Inflammatory macrophage treated with lipopolysaccharide for 1 hour (primary cell): ENCODE measurements around the gene RAI1.

Experiments used
- DNase-seq, 2 donors: peaks; one replicate each; pipeline ENCODE4 v3.0.0-alpha.2; 2020 to 2022

Gene RAI1

DNA sequence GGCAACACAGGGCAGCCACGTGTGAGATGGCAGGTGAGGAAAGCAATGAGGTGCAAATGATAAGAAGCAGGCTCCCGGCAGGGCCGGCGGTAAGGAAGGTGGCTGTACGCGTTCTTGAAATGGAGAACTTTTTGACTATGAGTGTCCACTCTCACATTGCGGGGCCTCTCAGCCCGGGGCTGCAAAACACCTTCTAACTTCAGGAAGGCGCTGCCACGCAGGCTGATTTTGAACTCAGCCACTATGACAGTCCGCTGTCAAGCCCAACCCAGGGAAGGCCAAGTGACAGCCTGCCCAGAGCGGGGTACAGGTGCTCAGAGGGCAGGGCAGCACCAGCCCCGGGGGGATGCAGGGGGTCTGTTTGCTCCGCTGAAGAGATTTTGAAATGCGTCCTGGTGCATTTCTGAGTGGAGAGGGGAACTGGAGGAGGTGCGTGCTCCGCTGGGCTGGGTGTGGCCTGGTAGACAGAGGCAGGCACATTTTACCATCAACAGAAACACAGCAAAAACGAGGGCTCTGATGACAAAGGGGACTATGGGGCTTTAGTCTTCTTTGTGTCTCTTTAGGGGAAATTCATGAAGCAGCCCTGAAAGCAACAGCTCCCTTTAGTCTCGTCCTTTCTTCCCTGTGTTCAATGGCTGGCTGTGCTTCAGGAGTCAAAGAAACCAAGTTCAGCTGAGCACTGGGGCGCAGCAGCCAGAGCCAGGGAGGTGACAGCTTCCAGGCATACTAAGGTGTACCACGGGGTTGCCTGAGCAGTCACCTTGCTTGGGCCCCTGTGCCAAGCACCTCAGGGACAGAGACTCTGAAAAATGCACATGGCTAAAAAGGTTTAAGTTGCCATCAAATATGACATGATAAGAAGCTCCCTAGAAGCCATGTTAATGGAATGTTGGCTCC lies 170.1 kb downstream of the RAI1 start:
- DNase-seq, result no peak

DNA sequence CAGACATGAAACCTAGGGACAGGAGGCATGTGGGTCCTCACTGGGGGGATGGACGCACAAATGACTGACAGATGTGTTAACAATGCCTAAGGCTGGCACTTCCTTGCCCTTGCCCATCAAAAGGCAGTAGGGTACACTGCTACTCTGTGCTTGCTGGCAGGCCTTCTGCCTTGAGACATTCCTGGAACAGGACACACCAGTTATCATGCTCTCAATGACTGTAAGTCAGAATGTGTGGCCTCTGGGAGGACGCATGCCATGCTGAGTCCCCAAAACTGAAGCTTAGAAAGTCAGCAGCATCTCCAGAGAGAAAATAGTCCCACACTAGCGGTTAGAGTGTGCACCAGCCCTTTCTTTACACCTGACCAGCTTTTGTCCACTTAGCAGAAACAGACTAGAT lies 171.7 kb downstream of the RAI1 start:
- DNase-seq, result no peak

DNA sequence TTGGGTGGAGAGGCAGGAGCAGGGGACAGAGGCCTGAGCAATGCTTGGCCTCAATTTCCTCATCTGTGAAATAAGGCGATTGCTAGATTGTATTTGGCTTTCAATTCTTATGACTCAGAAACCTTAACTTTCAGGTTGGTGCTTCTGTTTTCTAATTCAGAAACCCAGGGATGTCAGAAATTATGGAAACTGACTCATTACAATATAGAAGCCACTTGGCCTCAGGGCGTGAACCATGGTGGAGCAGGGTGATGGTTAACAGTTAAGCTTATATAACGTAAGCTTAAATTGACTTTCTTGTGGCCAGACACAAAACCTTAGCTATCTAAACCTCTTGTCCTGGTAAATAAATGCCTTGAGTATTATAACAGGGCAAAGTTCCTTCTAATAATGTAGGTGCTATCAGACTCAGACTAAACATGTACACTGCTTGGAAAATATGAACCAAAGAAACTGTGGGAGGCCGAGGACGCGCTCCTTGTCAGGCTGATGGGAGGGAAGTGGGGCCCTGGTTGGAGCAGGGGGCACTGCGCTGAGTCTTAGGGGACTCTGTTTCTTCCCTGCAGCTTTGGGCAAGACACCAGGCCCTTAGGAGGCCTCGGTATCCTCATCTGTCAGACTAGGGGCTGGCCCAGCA lies 172.7 kb downstream of the RAI1 start:
- DNase-seq, result no peak

DNA sequence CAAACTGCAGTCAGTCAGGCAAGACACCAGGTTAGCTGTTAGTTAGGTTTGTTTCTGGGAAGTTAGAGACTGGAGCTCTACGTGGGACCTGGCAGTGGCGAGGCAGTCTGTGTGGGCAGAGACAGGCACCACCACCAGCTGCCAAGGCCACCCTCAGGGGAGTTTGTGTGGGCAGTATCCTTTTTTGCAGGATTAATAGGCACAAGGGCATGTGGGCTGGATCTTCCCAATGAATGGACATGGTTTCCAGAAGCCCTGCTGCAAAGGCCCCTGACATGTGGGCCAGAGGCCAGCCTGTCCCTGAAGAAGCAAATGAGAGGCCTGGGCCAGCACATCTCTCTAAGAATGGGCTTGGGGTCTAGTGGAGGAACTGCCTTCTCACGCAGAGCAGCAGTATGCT lies 174.7 kb downstream of the RAI1 start:
- no peak for DNase-seq

DNA sequence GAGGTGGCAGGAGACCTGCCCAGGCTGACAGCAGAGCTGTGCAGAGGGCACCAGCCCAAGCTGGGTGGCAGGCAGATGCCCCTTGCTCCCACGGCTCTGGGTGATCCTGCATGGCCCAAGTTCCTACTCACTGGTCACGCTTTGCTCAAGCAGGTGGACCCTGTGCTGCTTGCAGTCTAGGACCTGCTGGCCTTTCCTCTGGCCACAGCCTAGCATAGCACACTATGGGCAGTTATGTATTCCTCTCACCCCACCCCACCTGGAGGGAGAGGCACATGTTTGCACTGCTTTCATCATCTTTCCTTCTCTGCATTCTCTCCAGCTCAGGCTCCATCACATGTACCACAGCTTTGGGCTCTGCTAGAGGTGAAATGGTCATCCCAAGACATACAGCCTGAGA lies 175.1 kb downstream of the RAI1 start:
- DNase-seq, result no peak

DNA sequence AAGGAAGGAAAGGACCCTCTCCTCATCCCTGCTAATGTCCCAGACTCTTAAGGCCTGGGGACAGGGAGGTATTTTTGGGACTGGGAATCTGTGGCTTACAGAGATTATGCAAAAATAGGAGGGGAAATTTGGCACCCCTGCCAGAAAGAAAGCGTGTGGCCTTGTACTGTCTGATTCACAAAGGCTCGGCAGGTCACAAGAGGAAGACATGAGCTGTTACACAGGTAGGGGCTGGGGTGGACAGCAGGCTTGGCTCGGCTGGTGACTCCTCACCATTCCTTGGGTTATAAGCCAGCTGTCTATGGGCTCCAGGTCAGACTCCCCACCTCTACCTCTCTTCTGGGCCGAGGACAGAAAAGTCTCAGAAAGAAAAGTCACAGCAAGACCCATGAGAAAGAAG lies 176.2 kb downstream of the RAI1 start:
- DNase-seq, result no peak

DNA sequence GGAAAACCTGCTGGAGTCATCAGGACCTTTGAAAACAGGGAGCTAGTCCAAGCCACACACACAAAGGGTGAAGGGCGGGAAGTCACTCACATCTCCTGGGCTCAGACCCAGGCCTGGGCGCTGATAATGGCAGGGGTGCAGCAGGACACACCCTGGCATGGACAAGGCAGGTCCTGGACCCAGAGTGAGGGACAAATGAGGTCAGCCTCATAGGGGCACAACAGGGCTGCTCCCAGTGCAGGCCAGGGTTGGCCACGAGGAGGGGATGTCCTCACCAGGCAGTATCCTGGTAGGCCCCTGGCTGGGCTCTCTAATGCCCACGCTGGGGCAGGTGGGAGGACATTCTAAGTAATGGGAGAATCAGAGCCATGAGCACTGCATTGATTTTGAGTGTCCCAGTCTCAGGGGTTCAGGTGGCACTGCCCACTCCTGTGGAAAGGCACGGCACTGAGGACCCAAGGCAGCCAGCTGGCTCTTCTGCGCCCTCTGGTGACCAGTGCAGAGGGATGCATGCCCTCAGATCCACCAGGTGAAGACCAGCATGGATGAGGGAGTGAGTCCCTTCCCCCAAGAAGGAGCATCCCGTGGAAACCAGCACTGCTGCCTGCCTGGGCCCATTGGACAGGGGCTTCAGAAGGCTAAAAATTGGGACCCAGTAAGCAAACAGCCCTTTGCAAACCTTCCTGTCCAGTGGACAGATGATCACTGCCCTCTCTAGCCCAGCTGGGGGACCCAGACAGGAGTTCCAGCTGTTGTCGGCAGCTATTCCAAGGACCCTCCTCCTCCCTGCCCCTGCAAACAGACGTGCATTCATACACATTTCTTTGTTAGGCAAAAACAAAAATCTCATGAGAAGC lies 178.9 kb downstream of the RAI1 start:
- DNase-seq, result peak; percentile 27 to 66

DNA sequence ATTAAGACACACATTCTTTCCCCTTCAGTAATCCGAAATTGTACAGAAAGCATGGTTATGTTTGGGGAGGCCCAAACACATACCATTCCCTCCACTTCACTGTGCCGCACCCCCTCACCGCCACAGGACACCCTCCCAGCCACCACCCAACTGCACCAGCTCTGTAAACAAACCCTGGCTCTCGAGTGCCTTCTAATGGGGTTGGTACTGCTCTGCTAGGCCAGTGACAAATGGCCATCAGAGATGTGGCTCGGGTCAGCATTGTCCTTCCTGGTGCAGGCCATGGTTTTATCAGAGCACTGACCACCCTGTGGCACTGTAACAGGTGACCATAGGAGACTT lies 179.5 kb downstream of the RAI1 start:
- DNase-seq, result no peak
